ENCODE measurements around the gene ANO9.

Gene ANO9

DNA sequence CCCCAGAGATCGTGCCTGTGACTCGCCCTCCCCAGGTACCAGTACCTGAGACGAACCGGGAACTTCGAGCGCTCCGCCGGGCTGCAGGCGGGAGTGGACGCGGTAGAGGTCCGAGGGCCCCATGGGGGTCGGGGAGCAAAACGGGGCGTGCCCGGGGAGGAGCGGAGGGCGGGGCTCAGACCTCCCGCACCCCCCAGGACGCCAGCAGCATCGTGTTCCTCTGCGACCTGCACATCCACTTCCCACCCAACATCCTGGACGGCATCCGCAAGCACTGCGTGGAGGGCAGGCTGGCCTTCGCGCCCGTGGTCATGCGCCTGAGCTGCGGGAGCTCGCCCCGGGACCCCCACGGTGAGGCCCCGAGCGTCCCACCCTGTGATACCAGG, 61.7 kb downstream of the ANO9 start:
- TF ChIP-seq, protein P1, sequence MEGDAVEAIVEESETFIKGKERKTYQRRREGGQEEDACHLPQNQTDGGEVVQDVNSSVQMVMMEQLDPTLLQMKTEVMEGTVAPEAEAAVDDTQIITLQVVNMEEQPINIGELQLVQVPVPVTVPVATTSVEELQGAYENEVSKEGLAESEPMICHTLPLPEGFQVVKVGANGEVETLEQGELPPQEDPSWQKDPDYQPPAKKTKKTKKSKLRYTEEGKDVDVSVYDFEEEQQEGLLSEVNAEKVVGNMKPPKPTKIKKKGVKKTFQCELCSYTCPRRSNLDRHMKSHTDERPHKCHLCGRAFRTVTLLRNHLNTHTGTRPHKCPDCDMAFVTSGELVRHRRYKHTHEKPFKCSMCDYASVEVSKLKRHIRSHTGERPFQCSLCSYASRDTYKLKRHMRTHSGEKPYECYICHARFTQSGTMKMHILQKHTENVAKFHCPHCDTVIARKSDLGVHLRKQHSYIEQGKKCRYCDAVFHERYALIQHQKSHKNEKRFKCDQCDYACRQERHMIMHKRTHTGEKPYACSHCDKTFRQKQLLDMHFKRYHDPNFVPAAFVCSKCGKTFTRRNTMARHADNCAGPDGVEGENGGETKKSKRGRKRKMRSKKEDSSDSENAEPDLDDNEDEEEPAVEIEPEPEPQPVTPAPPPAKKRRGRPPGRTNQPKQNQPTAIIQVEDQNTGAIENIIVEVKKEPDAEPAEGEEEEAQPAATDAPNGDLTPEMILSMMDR (IDR thresholded peaks at IDR 0.05; ENCODE audit: unreplicated experiment in 3 of 3): no peak
- Mint-ChIP-seq H3K36me3 (ENCODE audit: low read depth) (peaks cover 39% of the 10 kb centered on the region), H3K27me3 (ENCODE audit: low read depth) (peaks cover 9% of the 10 kb centered on the region), H3K4me1 (no peaks in the 10 kb centered on the region), H3K4me3 (no peak overlapping the region), H3K27ac (no peak overlapping the region), H3K9me3 (no peaks in the 10 kb centered on the region)

GRCh38 chr11:379205-380094, 62.4 kb downstream of the ANO9 start:
- H3K27ac Mint-ChIP-seq: no peak overlapping the region
- H3K9me3 Mint-ChIP-seq: no peaks in the 10 kb centered on the region
- H3K36me3 Mint-ChIP-seq (ENCODE audit: low read depth): peaks cover 39% of the 10 kb centered on the region
- H3K27me3 Mint-ChIP-seq (ENCODE audit: low read depth): peaks cover 9% of the 10 kb centered on the region
- H3K4me1 Mint-ChIP-seq: no peaks in the 10 kb centered on the region
- TF ChIP-seq, protein P1 (IDR thresholded peaks at IDR 0.05; ENCODE audit: unreplicated experiment in 3 of 3): no peak
- no peak overlapping the region for H3K4me3 Mint-ChIP-seq

- no peak overlapping the region for H3K4me3 Mint-ChIP-seq
- H3K36me3 Mint-ChIP-seq (ENCODE audit: low read depth): peaks cover 45% of the 10 kb centered on the region
- H3K27me3 Mint-ChIP-seq (ENCODE audit: low read depth): peaks cover 1% of the 10 kb centered on the region
- no peaks in the 10 kb centered on the region for H3K4me1 Mint-ChIP-seq
- TF ChIP-seq, protein P1 (IDR thresholded peaks at IDR 0.05; ENCODE audit: unreplicated experiment in 3 of 3): no peak
- no peak overlapping the region for H3K27ac Mint-ChIP-seq
- H3K9me3 Mint-ChIP-seq: no peaks in the 10 kb centered on the region
These were observed 63.8 kb downstream of the ANO9 start for GRCh38 chr11:377883-378500.

GRCh38 chr11:377174-377865, 64.5 kb downstream of the ANO9 start:
- TF ChIP-seq, protein P1 (IDR thresholded peaks at IDR 0.05; ENCODE audit: unreplicated experiment in 3 of 3): no peak
- no peaks in the 10 kb centered on the region for H3K9me3 Mint-ChIP-seq
- no peak overlapping the region for H3K27ac Mint-ChIP-seq
- no peak overlapping the region for H3K4me3 Mint-ChIP-seq
- H3K36me3 Mint-ChIP-seq (ENCODE audit: low read depth): peaks cover 45% of the 10 kb centered on the region
- H3K27me3 Mint-ChIP-seq (ENCODE audit: low read depth): no peaks in the 10 kb centered on the region
- H3K4me1 Mint-ChIP-seq: no peaks in the 10 kb centered on the region

DNA sequence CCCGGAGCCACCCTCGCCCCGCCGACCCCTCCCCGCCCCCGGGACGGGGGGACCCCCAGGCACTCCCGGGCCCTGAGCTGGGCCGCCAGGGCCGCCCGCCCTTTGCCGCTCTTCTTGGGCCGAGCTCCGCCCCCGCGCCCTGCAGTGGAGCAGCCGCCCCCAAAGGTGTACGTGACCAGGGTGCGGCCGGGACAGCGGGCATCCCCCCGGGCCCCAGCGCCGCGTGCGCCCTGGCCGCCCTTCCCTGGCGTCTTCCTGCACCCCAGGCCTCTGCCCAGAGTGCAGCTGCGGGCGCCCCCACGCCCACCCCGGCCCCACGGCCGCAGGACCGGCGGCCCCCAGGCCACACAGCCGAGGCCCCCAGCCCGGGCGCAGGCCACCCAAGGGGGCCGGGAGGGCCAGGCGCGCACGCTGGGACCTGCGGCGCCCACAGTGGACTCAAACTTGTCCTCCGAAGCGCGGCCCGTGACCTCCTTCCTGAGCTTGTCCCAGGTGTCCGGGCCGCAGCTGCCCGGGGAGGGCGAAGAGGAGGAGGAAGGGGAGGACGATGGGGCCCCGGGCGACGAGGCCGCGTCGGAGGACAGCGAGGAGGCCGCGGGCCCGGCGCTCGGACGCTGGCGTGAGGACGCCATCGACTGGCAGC, 65.2 kb downstream of the ANO9 start:
- Mint-ChIP-seq H3K27me3 (ENCODE audit: low read depth) (no peaks in the 10 kb centered on the region), H3K36me3 (ENCODE audit: low read depth) (peaks cover 47% of the 10 kb centered on the region), H3K9me3 (no peaks in the 10 kb centered on the region), H3K27ac (no peak overlapping the region), H3K4me3 (no peak overlapping the region), H3K4me1 (no peaks in the 10 kb centered on the region)
- TF ChIP-seq, protein P1 (IDR thresholded peaks at IDR 0.05; ENCODE audit: unreplicated experiment in 3 of 3): no peak
